GM19240 (cell line): Measurements from ENCODE around the gene SLC14A1.

Source experiments
- DNase-seq: peaks from one replicate; pipeline ENCODE4 v3.0.0; 2011; ENCODE audit warnings: low spot score; ENCODE audit not compliant: insufficient read length

SLC14A1 gene

GRCh38 chr18:45722899-45723298 lies 1.1 kb upstream of the SLC14A1 start:
- DNase-seq: peak; percentile 71

GRCh38 chr18:45724601-45725000 lies 620 bp downstream of the SLC14A1 start:
- DNase-seq: no peak

- no peak for DNase-seq
Measured at GRCh38 chr18:45725336-45725735, 1.4 kb downstream of the SLC14A1 start.

- DNase-seq: no peak
Measured at GRCh38 chr18:45726603-45727002, 2.6 kb downstream of the SLC14A1 start.

- no peak for DNase-seq
Measured at GRCh38 chr18:45727068-45727467, 3.1 kb downstream of the SLC14A1 start.

GRCh38 chr18:45728336-45729010 lies 4.5 kb downstream of the SLC14A1 start:
- no peak for DNase-seq

- DNase-seq: no peak
Measured at GRCh38 chr18:45730832-45731575, 7.0 kb downstream of the SLC14A1 start.

- DNase-seq: no peak
Measured at GRCh38 chr18:45731716-45732115, 7.7 kb downstream of the SLC14A1 start.

- no peak for DNase-seq
Measured at GRCh38 chr18:45733535-45733934, 9.6 kb downstream of the SLC14A1 start.

GRCh38 chr18:45734505-45734904 lies 10.5 kb downstream of the SLC14A1 start:
- DNase-seq: no peak

GRCh38 chr18:45734944-45735343 lies 11.0 kb downstream of the SLC14A1 start:
- no peak for DNase-seq

- no peak for DNase-seq
Measured at GRCh38 chr18:45738660-45739059, 14.7 kb downstream of the SLC14A1 start.

- no peak for DNase-seq
Measured at GRCh38 chr18:45739268-45739667, 15.3 kb downstream of the SLC14A1 start.

- DNase-seq: no peak
Measured at GRCh38 chr18:45739848-45740247, 15.9 kb downstream of the SLC14A1 start.

- no peak for DNase-seq
Measured at GRCh38 chr18:45741056-45741455, 17.1 kb downstream of the SLC14A1 start.

GRCh38 chr18:45745817-45746461 lies 22.0 kb downstream of the SLC14A1 start:
- no peak for DNase-seq

GRCh38 chr18:45748501-45748900 lies 24.5 kb downstream of the SLC14A1 start:
- no peak for DNase-seq

GRCh38 chr18:45749918-45750689 lies 26.1 kb downstream of the SLC14A1 start:
- no peak for DNase-seq

- DNase-seq: no peak
Measured at GRCh38 chr18:45751766-45752165, 27.8 kb downstream of the SLC14A1 start.

GRCh38 chr18:45752681-45753080 lies 28.7 kb downstream of the SLC14A1 start:
- DNase-seq: no peak

GRCh38 chr18:45753286-45753685 lies 29.3 kb downstream of the SLC14A1 start:
- no peak for DNase-seq

- DNase-seq: no peak
Measured at GRCh38 chr18:45755934-45756333, 32.0 kb downstream of the SLC14A1 start.
